CD4-positive, alpha-beta T cell (primary cell): Measurements from ENCODE around the gene SOX5. TPM values are rescaled to one million over a fixed set of nuclear protein-coding genes. Genes with fewer than 3 reads are reported as not detected.

Source experiments
- ATAC-seq: fragments of 200-7000 bp; cut with Tn5 transposase; one replicate; pipeline ENCODE4 v1.10.0; 2022; ENCODE audit warnings: mild to moderate bottlenecking; ENCODE audit not compliant: poor library complexity
- CTCF ChIA-PET: fragments of 350-600 bp; sonication (Branson Sonifier 250); formaldehyde crosslinking; loops from one replicate; lab custom pipeline; 2021; ENCODE audit warnings: antibody characterized with exemption, inconsistent platforms; lab: Charles Lee
- POLR2A ChIA-PET: fragments of 350-600 bp; sonication (Branson Sonifier 250); formaldehyde crosslinking; loops from one replicate; lab custom pipeline; 2021; ENCODE audit warnings: antibody characterized with exemption, inconsistent platforms; lab: Charles Lee
- DNase-seq, 14 experiments: peaks; one replicate each; pipeline ENCODE4 v3.0.0-alpha.2; 2013 to 2020; ENCODE audit warnings: mixed read lengths in 2 of 14
- H3K27ac ChIP-seq, 2 donors: one replicate each; pipeline versions ENCODE4 v1.5.1 to v1.7.0; 2013; ENCODE audit warnings: low read length in 2 of 2, low read depth in 1 of 2, mild to moderate bottlenecking in 1 of 2
- H3K27me3 ChIP-seq, 2 experiments: 1 replicate in 1 of 2; 2 replicates in 1 of 2; pipeline versions ENCODE4 v1.6.1 to v1.7.0; 2013; ENCODE audit warnings: low read length in 2 of 2, control low read depth in 1 of 2, mild to moderate bottlenecking in 1 of 2, moderate library complexity in 1 of 2; ENCODE audit not compliant: insufficient read depth in 2 of 2, control insufficient read depth in 1 of 2
- H3K36me3 ChIP-seq: one replicate; pipeline ENCODE4 v1.6.1; 2013; ENCODE audit warnings: low read length, control low read depth; ENCODE audit not compliant: insufficient read depth
- H3K4me1 ChIP-seq: one replicate; pipeline ENCODE4 v1.6.1; 2013; ENCODE audit warnings: low read length, control low read depth; ENCODE audit not compliant: insufficient read depth
- H3K4me3 ChIP-seq: one replicate; pipeline ENCODE4 v1.5.1; 2013; ENCODE audit warnings: mild to moderate bottlenecking, low read length, moderate library complexity
- H3K9me3 ChIP-seq, 2 experiments: 1 replicate in 1 of 2; 2 replicates in 1 of 2; pipeline versions ENCODE4 v1.6.1 to v1.7.0; 2013; ENCODE audit warnings: low read length in 2 of 2, mild to moderate bottlenecking in 2 of 2, control low read depth in 1 of 2, moderate library complexity in 1 of 2; ENCODE audit not compliant: control insufficient read depth in 1 of 2, insufficient read depth in 1 of 2
- H3K27ac Mint-ChIP-seq: one replicate; pipeline ENCODE4 v1.8.0; 2020; ENCODE audit warnings: mixed read lengths
- H3K27me3 Mint-ChIP-seq: one replicate; pipeline ENCODE4 v1.8.0; 2021; ENCODE audit warnings: mixed read lengths
- H3K36me3 Mint-ChIP-seq: one replicate; pipeline ENCODE4 v1.8.0; 2021; ENCODE audit warnings: low read depth, mixed read lengths
- H3K4me1 Mint-ChIP-seq: one replicate; pipeline ENCODE4 v1.8.0; 2021; ENCODE audit warnings: low read depth, mixed read lengths
- H3K4me3 Mint-ChIP-seq: one replicate; pipeline ENCODE4 v1.8.0; 2020; ENCODE audit warnings: mild to moderate bottlenecking, mixed read lengths
- H3K9me3 Mint-ChIP-seq: one replicate; pipeline ENCODE4 v1.8.0; 2020; ENCODE audit warnings: mixed read lengths
- CTCF ChIP-seq: fragments of 200-600 bp; IDR thresholded peaks from one replicate; pipeline ENCODE4 v1.8.0; 2022; ENCODE audit warnings: antibody characterized with exemption, mild to moderate bottlenecking
- intact Hi-C, 2 experiments: fragments of 100-400 bp; cut with DNase I in 1 of 2; cut with micrococcal nuclease in 1 of 2; formaldehyde crosslinking; loops; one replicate each; pipeline versions ENCODE4 v1.15.1 to v1.9.0; 2023 to 2025; cut with DNase I, micrococcal nuclease
- total RNA-seq, 174 experiments: library from RNA in 2 of 174; stranded (reverse) in 2 of 174; gene quantifications; one replicate each; pipeline ENCODE4 v1.2.3 and lab custom pipeline; 2021 to 2026

SOX5 gene
- total RNA-seq, 2 experiments from 2014 or later = not detected

GRCh38 chr12:23752245-23752644 lies 197.2 kb downstream of the SOX5 start:
- H3K4me1 ChIP-seq = no peaks in the 10 kb centered on the region
- ATAC-seq (no peak), DNase-seq (no peak)
- TF ChIP-seq CTCF = no peak
- H3K4me3 ChIP-seq = no peak overlapping the region
- H3K27me3 Mint-ChIP-seq = no peaks in the 10 kb centered on the region
- no peaks in the 10 kb centered on the region for H3K9me3 ChIP-seq
- H3K27ac Mint-ChIP-seq = no peak overlapping the region
- H3K9me3 Mint-ChIP-seq = peaks cover 2% of the 10 kb centered on the region
- POLR2A ChIA-PET = no interaction called here
- H3K4me3 Mint-ChIP-seq = no peak overlapping the region
- H3K27me3 ChIP-seq = no peaks in the 10 kb centered on the region
- H3K27ac ChIP-seq = no peak overlapping the region
- H3K4me1 Mint-ChIP-seq = no peaks in the 10 kb centered on the region
- no peaks in the 10 kb centered on the region for H3K36me3 ChIP-seq
- H3K36me3 Mint-ChIP-seq = no peaks in the 10 kb centered on the region
- CTCF ChIA-PET = no interaction called here
- intact Hi-C loops = no loop called here

- Mint-ChIP-seq H3K27ac (no peak overlapping the region), H3K27me3 (no peaks in the 10 kb centered on the region), H3K9me3 (peaks cover 2% of the 10 kb centered on the region), H3K36me3 (no peaks in the 10 kb centered on the region), H3K4me3 (no peak overlapping the region), H3K4me1 (no peaks in the 10 kb centered on the region)
- ATAC-seq (no peak), DNase-seq (no peak)
- ChIA-PET POLR2A (no interaction called here), CTCF (no interaction called here)
- Histone ChIP-seq H3K36me3 (no peaks in the 10 kb centered on the region), H3K27me3 (no peaks in the 10 kb centered on the region), H3K4me1 (no peaks in the 10 kb centered on the region), H3K4me3 (no peak overlapping the region), H3K9me3 (no peaks in the 10 kb centered on the region), H3K27ac (no peak overlapping the region)
- no peak for TF ChIP-seq CTCF
- intact Hi-C loops = no loop called here
Measured at GRCh38 chr12:23751641-23752040, 197.8 kb downstream of the SOX5 start.

GRCh38 chr12:23750923-23751322 lies 198.5 kb downstream of the SOX5 start:
- H3K27me3 Mint-ChIP-seq = no peaks in the 10 kb centered on the region
- POLR2A ChIA-PET = no interaction called here
- TF ChIP-seq CTCF = no peak
- H3K27ac ChIP-seq = no peak overlapping the region
- no peak overlapping the region for H3K27ac Mint-ChIP-seq
- no peaks in the 10 kb centered on the region for H3K4me1 ChIP-seq
- no peaks in the 10 kb centered on the region for H3K36me3 ChIP-seq
- no peaks in the 10 kb centered on the region for H3K27me3 ChIP-seq
- DNase-seq (no peak), ATAC-seq (no peak)
- intact Hi-C loops = no loop called here
- CTCF ChIA-PET = no interaction called here
- H3K4me3 Mint-ChIP-seq = no peak overlapping the region
- H3K36me3 Mint-ChIP-seq = no peaks in the 10 kb centered on the region
- peaks cover 2% of the 10 kb centered on the region for H3K9me3 Mint-ChIP-seq
- H3K9me3 ChIP-seq = no peaks in the 10 kb centered on the region
- no peak overlapping the region for H3K4me3 ChIP-seq
- no peaks in the 10 kb centered on the region for H3K4me1 Mint-ChIP-seq
